GM23338 (cell line): Measurements from ENCODE around the gene DEPDC5. TPM values are rescaled to one million over a fixed set of nuclear protein-coding genes. Genes with fewer than 3 reads are reported as not detected.

Experiments used
- ATAC-seq: fragments of 200-7000 bp; cut with Tn5 transposase; 3 replicates; pipeline ENCODE4 v1.9.1; 2020
- DNase-seq: peaks from one replicate; pipeline ENCODE4 v3.0.0-alpha.2; 2015; ENCODE audit warnings: low spot score
- H2AFZ ChIP-seq: fragments of 200-600 bp; sonication (generic); 2 replicates; pipeline ENCODE4 v1.8.0; 2016; ENCODE audit warnings: antibody characterized with exemption, mild to moderate bottlenecking, moderate library complexity
- H3F3A ChIP-seq: fragments of 200-600 bp; sonication (generic); replicated peaks from 2 replicates; pipeline ENCODE4 v1.8.0; 2017; ENCODE audit warnings: antibody characterized with exemption, mixed run types, low read depth
- H3K27ac ChIP-seq: fragments of 200-600 bp; sonication (generic); 2 replicates; pipeline ENCODE4 v1.6.1; 2016; ENCODE audit warnings: low read depth
- H3K27me3 ChIP-seq: fragments of 200-600 bp; sonication (generic); 2 replicates; pipeline ENCODE4 v1.8.0; 2016; ENCODE audit warnings: mild to moderate bottlenecking, mixed run types, moderate library complexity; ENCODE audit not compliant: insufficient read depth
- H3K36me3 ChIP-seq: fragments of 200-600 bp; sonication (generic); 2 replicates; pipeline ENCODE4 v1.8.0; 2016; ENCODE audit warnings: mild to moderate bottlenecking; ENCODE audit not compliant: insufficient read depth
- H3K4me1 ChIP-seq: fragments of 200-600 bp; sonication (generic); 2 replicates; pipeline ENCODE4 v1.8.0; 2016; ENCODE audit warnings: mild to moderate bottlenecking, moderate library complexity; ENCODE audit not compliant: insufficient read depth
- H3K4me2 ChIP-seq: fragments of 200-600 bp; sonication (generic); 2 replicates; pipeline ENCODE4 v1.7.1; 2017; ENCODE audit warnings: mixed run types
- H3K4me3 ChIP-seq: fragments of 200-600 bp; sonication (generic); 2 replicates; pipeline ENCODE4 v1.6.1; 2016; ENCODE audit warnings: mixed run types
- H3K79me2 ChIP-seq: fragments of 200-600 bp; sonication (generic); replicated peaks from 2 replicates; pipeline ENCODE4 v1.8.0; 2017; ENCODE audit warnings: mild to moderate bottlenecking; ENCODE audit not compliant: insufficient read depth
- H3K9me2 ChIP-seq: fragments of 200-600 bp; sonication (generic); 2 replicates; pipeline ENCODE4 v1.8.0; 2017; ENCODE audit not compliant: insufficient read depth
- H4K20me1 ChIP-seq: fragments of 200-600 bp; sonication (generic); replicated peaks from 2 replicates; pipeline ENCODE4 v1.8.0; 2017; ENCODE audit warnings: mild to moderate bottlenecking; ENCODE audit not compliant: insufficient read depth
- H3K27ac Mint-ChIP-seq: 2 replicates; pipeline ENCODE4 v1.8.0; 2020; ENCODE audit warnings: inconsistent platforms, mild to moderate bottlenecking, moderate library complexity, mixed read lengths
- H3K27me3 Mint-ChIP-seq: 3 replicates; pipeline ENCODE4 v1.8.0; 2022; ENCODE audit warnings: low read depth, mild to moderate bottlenecking, moderate library complexity, mixed read lengths, inconsistent platforms; ENCODE audit not compliant: insufficient read depth, poor library complexity
- H3K36me3 Mint-ChIP-seq: 3 replicates; pipeline ENCODE4 v1.8.0; 2021; ENCODE audit warnings: low read depth, mild to moderate bottlenecking, inconsistent platforms, moderate library complexity, mixed read lengths
- H3K4me1 Mint-ChIP-seq: 3 replicates; pipeline ENCODE4 v1.8.0; 2020; ENCODE audit warnings: mild to moderate bottlenecking, inconsistent platforms, mixed read lengths
- H3K4me3 Mint-ChIP-seq: 3 replicates; pipeline ENCODE4 v1.8.0; 2021; ENCODE audit warnings: moderate library complexity, mild to moderate bottlenecking, inconsistent platforms, mixed read lengths
- H3K9me3 Mint-ChIP-seq: 3 replicates; pipeline ENCODE4 v1.8.0; 2020; ENCODE audit warnings: moderate library complexity, mild to moderate bottlenecking, inconsistent platforms, mixed read lengths
- CREB1 ChIP-seq: fragments of 250-450 bp; sonication (Bioruptor Pico); IDR thresholded peaks from 2 replicates; pipeline ENCODE4 v1.5.0; 2020; ENCODE audit warnings: low read depth, mild to moderate bottlenecking, moderate library complexity
- ETS1 ChIP-seq: IDR thresholded peaks from 2 replicates; pipeline ENCODE4 v1.6.1; 2016; ENCODE audit warnings: antibody characterized with exemption
- EZH2 ChIP-seq: fragments of 200-600 bp; sonication (generic); IDR thresholded peaks from one replicate; pipeline ENCODE4 v1.8.0; 2017; ENCODE audit warnings: antibody characterized with exemption, mild to moderate bottlenecking, low read depth; ENCODE audit not compliant: unreplicated experiment
- EZH2phosphoT487 ChIP-seq: fragments of 200-600 bp; sonication (generic); IDR thresholded peaks from one replicate; pipeline ENCODE4 v1.8.1; 2018; ENCODE audit warnings: antibody characterized with exemption; ENCODE audit not compliant: unreplicated experiment
- JUNB ChIP-seq: IDR thresholded peaks from one replicate; pipeline ENCODE4 v1.6.1; 2016; ENCODE audit warnings: antibody characterized with exemption; ENCODE audit not compliant: unreplicated experiment
- NANOG ChIP-seq: IDR thresholded peaks from 2 replicates; pipeline ENCODE4 v1.6.1; 2016; ENCODE audit warnings: antibody characterized with exemption, borderline replicate concordance
- POLR2AphosphoS5 ChIP-seq: IDR thresholded peaks from 2 replicates; pipeline ENCODE4 v1.6.1; 2016; ENCODE audit warnings: antibody characterized with exemption, low read depth
- STAT1 ChIP-seq: IDR thresholded peaks from one replicate; pipeline ENCODE4 v1.6.1; 2016; ENCODE audit warnings: antibody characterized with exemption; ENCODE audit not compliant: unreplicated experiment
- ZNF114 ChIP-seq: fragments of 250-450 bp; sonication (Bioruptor Pico); IDR thresholded peaks from 2 replicates; pipeline ENCODE4 v1.5.0; 2020; ENCODE audit warnings: mild to moderate bottlenecking, moderate library complexity
- ZNF331 ChIP-seq: fragments of 250-450 bp; sonication (Bioruptor Pico); IDR thresholded peaks from 2 replicates; pipeline ENCODE4 v1.5.0; 2020; ENCODE audit warnings: low read depth, mild to moderate bottlenecking, moderate library complexity
- polyA plus RNA-seq: library from polyadenylated mRNA; unstranded; fragments of >200 nt; fragmentation: Nextera tagmentation; extraction: Ambion mirVana; gene quantifications from 2 replicates; pipeline ENCODE4 v1.2.1, GENCODE V29; 2016
- total RNA-seq: library from RNA; depleted of rRNA; stranded (reverse); fragments of >200 nt; shearing (Covaris generic); gene quantifications from 2 replicates; pipeline ENCODE4 v1.2.3, GENCODE V29; 2014
- TF ChIP-seq, protein P1 (sequence below), 2 experiments: fragments of 200-600 bp in 1 of 2; sonication (generic) in 1 of 2; conservative IDR thresholded peaks; 2 replicates each; pipeline versions ENCODE4 v1.5.1 to v1.6.1; 2016 to 2017; ENCODE audit warnings: antibody characterized with exemption in 2 of 2, low read depth in 2 of 2, mild to moderate bottlenecking in 2 of 2, moderate library complexity in 1 of 2
- TF ChIP-seq, protein P2 (sequence below): IDR thresholded peaks from one replicate; pipeline ENCODE4 v1.6.1; 2018; ENCODE audit warnings: antibody characterized with exemption; ENCODE audit not compliant: unreplicated experiment
- TF ChIP-seq, protein P3 (sequence below): fragments of 250-450 bp; sonication (Bioruptor Pico); IDR thresholded peaks from 2 replicates; pipeline ENCODE4 v1.5.0; 2020; ENCODE audit warnings: mild to moderate bottlenecking, moderate library complexity

DEPDC5 gene
- total and polyA plus RNA-seq, 2 experiments from 2014 or later, result 18.7 to 19.7 TPM

GRCh38 chr22:31893460-31893859 is 139.6 kb downstream of the DEPDC5 start:
- Histone ChIP-seq H4K20me1 (no peaks in the 10 kb centered on the region), H3K4me2 (no peak overlapping the region), H3K36me3 (no peaks in the 10 kb centered on the region), H3K79me2 (no peaks in the 10 kb centered on the region), H3K27me3 (no peaks in the 10 kb centered on the region), H3F3A (no peaks in the 10 kb centered on the region; the same call in 1 of the 2 replicates), H3K4me1 (peaks cover 20% of the 10 kb centered on the region), H3K27ac (no peak overlapping the region), H3K9me2 (peaks cover 3% of the 10 kb centered on the region; the same call in 1 of the 2 replicates), H3K4me3 (no peak overlapping the region), H2AFZ (no peak overlapping the region)
- TF ChIP-seq ZNF331 (CRISPR knock-in tag) (no peak), JUNB (no peak), POLR2AphosphoS5 (no peak), EZH2phosphoT487 (no peak), NANOG (no peak), ZNF114 (CRISPR knock-in tag) (no peak), STAT1 (no peak), CREB1 (CRISPR knock-in tag) (no peak), EZH2 (no peak), ETS1 (no peak)
- TF ChIP-seq, protein P1, sequence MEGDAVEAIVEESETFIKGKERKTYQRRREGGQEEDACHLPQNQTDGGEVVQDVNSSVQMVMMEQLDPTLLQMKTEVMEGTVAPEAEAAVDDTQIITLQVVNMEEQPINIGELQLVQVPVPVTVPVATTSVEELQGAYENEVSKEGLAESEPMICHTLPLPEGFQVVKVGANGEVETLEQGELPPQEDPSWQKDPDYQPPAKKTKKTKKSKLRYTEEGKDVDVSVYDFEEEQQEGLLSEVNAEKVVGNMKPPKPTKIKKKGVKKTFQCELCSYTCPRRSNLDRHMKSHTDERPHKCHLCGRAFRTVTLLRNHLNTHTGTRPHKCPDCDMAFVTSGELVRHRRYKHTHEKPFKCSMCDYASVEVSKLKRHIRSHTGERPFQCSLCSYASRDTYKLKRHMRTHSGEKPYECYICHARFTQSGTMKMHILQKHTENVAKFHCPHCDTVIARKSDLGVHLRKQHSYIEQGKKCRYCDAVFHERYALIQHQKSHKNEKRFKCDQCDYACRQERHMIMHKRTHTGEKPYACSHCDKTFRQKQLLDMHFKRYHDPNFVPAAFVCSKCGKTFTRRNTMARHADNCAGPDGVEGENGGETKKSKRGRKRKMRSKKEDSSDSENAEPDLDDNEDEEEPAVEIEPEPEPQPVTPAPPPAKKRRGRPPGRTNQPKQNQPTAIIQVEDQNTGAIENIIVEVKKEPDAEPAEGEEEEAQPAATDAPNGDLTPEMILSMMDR (conservative IDR thresholded peaks at IDR 0.05; ENCODE audit: low read depth in 2 of 2), result no peak
- TF ChIP-seq, protein P2, sequence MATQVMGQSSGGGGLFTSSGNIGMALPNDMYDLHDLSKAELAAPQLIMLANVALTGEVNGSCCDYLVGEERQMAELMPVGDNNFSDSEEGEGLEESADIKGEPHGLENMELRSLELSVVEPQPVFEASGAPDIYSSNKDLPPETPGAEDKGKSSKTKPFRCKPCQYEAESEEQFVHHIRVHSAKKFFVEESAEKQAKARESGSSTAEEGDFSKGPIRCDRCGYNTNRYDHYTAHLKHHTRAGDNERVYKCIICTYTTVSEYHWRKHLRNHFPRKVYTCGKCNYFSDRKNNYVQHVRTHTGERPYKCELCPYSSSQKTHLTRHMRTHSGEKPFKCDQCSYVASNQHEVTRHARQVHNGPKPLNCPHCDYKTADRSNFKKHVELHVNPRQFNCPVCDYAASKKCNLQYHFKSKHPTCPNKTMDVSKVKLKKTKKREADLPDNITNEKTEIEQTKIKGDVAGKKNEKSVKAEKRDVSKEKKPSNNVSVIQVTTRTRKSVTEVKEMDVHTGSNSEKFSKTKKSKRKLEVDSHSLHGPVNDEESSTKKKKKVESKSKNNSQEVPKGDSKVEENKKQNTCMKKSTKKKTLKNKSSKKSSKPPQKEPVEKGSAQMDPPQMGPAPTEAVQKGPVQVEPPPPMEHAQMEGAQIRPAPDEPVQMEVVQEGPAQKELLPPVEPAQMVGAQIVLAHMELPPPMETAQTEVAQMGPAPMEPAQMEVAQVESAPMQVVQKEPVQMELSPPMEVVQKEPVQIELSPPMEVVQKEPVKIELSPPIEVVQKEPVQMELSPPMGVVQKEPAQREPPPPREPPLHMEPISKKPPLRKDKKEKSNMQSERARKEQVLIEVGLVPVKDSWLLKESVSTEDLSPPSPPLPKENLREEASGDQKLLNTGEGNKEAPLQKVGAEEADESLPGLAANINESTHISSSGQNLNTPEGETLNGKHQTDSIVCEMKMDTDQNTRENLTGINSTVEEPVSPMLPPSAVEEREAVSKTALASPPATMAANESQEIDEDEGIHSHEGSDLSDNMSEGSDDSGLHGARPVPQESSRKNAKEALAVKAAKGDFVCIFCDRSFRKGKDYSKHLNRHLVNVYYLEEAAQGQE, result no peak
- TF ChIP-seq, protein P3, sequence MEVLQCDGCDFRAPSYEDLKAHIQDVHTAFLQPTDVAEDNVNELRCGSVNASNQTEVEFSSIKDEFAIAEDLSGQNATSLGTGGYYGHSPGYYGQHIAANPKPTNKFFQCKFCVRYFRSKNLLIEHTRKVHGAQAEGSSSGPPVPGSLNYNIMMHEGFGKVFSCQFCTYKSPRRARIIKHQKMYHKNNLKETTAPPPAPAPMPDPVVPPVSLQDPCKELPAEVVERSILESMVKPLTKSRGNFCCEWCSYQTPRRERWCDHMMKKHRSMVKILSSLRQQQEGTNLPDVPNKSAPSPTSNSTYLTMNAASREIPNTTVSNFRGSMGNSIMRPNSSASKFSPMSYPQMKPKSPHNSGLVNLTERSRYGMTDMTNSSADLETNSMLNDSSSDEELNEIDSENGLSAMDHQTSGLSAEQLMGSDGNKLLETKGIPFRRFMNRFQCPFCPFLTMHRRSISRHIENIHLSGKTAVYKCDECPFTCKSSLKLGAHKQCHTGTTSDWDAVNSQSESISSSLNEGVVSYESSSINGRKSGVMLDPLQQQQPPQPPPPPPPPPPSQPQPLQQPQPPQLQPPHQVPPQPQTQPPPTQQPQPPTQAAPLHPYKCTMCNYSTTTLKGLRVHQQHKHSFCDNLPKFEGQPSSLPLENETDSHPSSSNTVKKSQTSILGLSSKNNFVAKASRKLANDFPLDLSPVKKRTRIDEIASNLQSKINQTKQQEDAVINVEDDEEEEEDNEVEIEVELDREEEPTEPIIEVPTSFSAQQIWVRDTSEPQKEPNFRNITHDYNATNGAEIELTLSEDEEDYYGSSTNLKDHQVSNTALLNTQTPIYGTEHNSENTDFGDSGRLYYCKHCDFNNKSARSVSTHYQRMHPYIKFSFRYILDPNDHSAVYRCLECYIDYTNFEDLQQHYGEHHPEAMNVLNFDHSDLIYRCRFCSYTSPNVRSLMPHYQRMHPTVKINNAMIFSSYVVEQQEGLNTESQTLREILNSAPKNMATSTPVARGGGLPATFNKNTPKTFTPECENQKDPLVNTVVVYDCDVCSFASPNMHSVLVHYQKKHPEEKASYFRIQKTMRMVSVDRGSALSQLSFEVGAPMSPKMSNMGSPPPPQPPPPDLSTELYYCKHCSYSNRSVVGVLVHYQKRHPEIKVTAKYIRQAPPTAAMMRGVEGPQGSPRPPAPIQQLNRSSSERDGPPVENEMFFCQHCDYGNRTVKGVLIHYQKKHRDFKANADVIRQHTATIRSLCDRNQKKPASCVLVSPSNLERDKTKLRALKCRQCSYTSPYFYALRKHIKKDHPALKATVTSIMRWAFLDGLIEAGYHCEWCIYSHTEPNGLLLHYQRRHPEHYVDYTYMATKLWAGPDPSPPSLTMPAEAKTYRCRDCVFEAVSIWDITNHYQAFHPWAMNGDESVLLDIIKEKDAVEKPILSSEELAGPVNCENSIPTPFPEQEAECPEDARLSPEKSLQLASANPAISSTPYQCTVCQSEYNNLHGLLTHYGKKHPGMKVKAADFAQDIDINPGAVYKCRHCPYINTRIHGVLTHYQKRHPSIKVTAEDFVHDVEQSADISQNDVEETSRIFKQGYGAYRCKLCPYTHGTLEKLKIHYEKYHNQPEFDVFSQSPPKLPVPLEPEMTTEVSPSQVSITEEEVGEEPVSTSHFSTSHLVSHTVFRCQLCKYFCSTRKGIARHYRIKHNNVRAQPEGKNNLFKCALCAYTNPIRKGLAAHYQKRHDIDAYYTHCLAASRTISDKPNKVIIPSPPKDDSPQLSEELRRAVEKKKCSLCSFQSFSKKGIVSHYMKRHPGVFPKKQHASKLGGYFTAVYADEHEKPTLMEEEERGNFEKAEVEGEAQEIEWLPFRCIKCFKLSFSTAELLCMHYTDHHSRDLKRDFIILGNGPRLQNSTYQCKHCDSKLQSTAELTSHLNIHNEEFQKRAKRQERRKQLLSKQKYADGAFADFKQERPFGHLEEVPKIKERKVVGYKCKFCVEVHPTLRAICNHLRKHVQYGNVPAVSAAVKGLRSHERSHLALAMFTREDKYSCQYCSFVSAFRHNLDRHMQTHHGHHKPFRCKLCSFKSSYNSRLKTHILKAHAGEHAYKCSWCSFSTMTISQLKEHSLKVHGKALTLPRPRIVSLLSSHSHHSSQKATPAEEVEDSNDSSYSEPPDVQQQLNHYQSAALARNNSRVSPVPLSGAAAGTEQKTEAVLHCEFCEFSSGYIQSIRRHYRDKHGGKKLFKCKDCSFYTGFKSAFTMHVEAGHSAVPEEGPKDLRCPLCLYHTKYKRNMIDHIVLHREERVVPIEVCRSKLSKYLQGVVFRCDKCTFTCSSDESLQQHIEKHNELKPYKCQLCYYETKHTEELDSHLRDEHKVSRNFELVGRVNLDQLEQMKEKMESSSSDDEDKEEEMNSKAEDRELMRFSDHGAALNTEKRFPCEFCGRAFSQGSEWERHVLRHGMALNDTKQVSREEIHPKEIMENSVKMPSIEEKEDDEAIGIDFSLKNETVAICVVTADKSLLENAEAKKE (CRISPR knock-in tag), result no peak
- H3K9me3 Mint-ChIP-seq, result no peaks in the 10 kb centered on the region
- no peaks in the 10 kb centered on the region for H3K27me3 Mint-ChIP-seq
- DNase-seq (no peak), ATAC-seq (no peak)
- no peak overlapping the region for H3K27ac Mint-ChIP-seq
- H3K4me1 Mint-ChIP-seq, result peaks cover 32% of the 10 kb centered on the region
- peaks cover 7% of the 10 kb centered on the region for H3K36me3 Mint-ChIP-seq
- H3K4me3 Mint-ChIP-seq, result no peak overlapping the region
